ENCODE data around the gene ROR2. TPM values are rescaled to one million over a fixed set of nuclear protein-coding genes. Genes with fewer than 3 reads are reported as not detected.

ROR2 gene
- total RNA-seq, 4 donors from 2014 or later, result 1.8 to 4.2 (median 2.7) TPM

GRCh38 chr9:91907484-91908292 lies 42.3 kb downstream of the ROR2 start:
- no peaks in the 10 kb centered on the region for H3K27me3 ChIP-seq
- TF ChIP-seq CTCF (IDR thresholded peaks at IDR 0.05) (no peak), POLR2A (IDR thresholded peaks at IDR 0.05) (no peak), EP300 (IDR thresholded peaks at IDR 0.05) (no peak)
- DNase-seq (ENCODE audit: low spot score in 2 of 2), result no peak
- no peaks in the 10 kb centered on the region for H3K4me1 ChIP-seq
- no peaks in the 10 kb centered on the region for H3K36me3 ChIP-seq
- H3K27ac ChIP-seq, result no peak overlapping the region
- no peaks in the 10 kb centered on the region for H3K9me3 ChIP-seq
- WGBS, 2 donors, result 68 to 73% methylated on average over 8 of the region's 8 CpGs
- no peak overlapping the region for H3K4me3 ChIP-seq

GRCh38 chr9:91905991-91906469 lies 44.0 kb downstream of the ROR2 start:
- Histone ChIP-seq H3K4me1 (no peaks in the 10 kb centered on the region), H3K36me3 (no peaks in the 10 kb centered on the region), H3K9me3 (no peaks in the 10 kb centered on the region), H3K27ac (no peak overlapping the region), H3K27me3 (no peaks in the 10 kb centered on the region), H3K4me3 (peak overlapping the region in 3 of 4 donors; percentile 20 to 35 (median 24))
- peak in 1 of 2 donors; percentile 10 for DNase-seq (ENCODE audit: low spot score in 2 of 2)
- TF ChIP-seq POLR2A (IDR thresholded peaks at IDR 0.05), result no peak
- no peak for TF ChIP-seq EP300 (IDR thresholded peaks at IDR 0.05)
- TF ChIP-seq CTCF (IDR thresholded peaks at IDR 0.05), result no peak
- 41 to 64% methylated on average over 10 to 11 of the region's 11 CpGs for WGBS, 2 donors

GRCh38 chr9:91905237-91905650 lies 44.8 kb downstream of the ROR2 start:
- Histone ChIP-seq H3K4me1 (peaks cover 0 to 3% (median 1%) of the 10 kb centered on the region in 4 donors), H3K27me3 (no peaks in the 10 kb centered on the region), H3K27ac (no peak overlapping the region), H3K36me3 (no peaks in the 10 kb centered on the region), H3K4me3 (no peak overlapping the region), H3K9me3 (no peaks in the 10 kb centered on the region)
- TF ChIP-seq EP300 (IDR thresholded peaks at IDR 0.05) (no peak), CTCF (IDR thresholded peaks at IDR 0.05) (no peak), POLR2A (IDR thresholded peaks at IDR 0.05) (no peak)
- DNase-seq (ENCODE audit: low spot score in 2 of 2), result no peak
- WGBS, 2 donors, result 100% methylated on average over 1 of the region's 1 CpG

- no peak for DNase-seq (ENCODE audit: low spot score in 2 of 2)
- peaks cover 0 to 7% (median 3%) of the 10 kb centered on the region in 4 donors for H3K4me1 ChIP-seq
- no peak overlapping the region for H3K4me3 ChIP-seq
- H3K9me3 ChIP-seq, result no peaks in the 10 kb centered on the region
- TF ChIP-seq POLR2A (IDR thresholded peaks at IDR 0.05) (no peak), EP300 (IDR thresholded peaks at IDR 0.05) (no peak), CTCF (IDR thresholded peaks at IDR 0.05) (no peak)
- WGBS, 2 donors, result 87 to 88% methylated on average over 10 of the region's 10 CpGs
- no peaks in the 10 kb centered on the region for H3K36me3 ChIP-seq
- H3K27me3 ChIP-seq, result no peaks in the 10 kb centered on the region
- H3K27ac ChIP-seq, result no peak overlapping the region
Measured at GRCh38 chr9:91904588-91905236, 45.3 kb downstream of the ROR2 start.
